Transverse colon (tissue), 3 donors: ENCODE data around the gene RAMACL.

ENCODE experiments used
- POLR2A ChIP-seq: fragments of 450-650 bp; IDR thresholded peaks from one replicate; pipeline ENCODE4 v1.6.1; 2016; ENCODE audit warnings: antibody characterized with exemption, mild to moderate bottlenecking, moderate library complexity
- TF ChIP-seq, protein P1 (sequence below), 5 experiments: fragments of 200-600 bp in 3 of 5; fragments of 450-650 bp in 2 of 5; sonication (generic) in 3 of 5; IDR thresholded peaks; 1 replicate in 2 of 5; 2 replicates in 3 of 5; pipeline ENCODE4 v1.5.1; 2016 to 2017; ENCODE audit warnings: antibody characterized with exemption in 5 of 5, inconsistent platforms in 3 of 5, mild to moderate bottlenecking in 2 of 5, moderate library complexity in 1 of 5

DNA sequence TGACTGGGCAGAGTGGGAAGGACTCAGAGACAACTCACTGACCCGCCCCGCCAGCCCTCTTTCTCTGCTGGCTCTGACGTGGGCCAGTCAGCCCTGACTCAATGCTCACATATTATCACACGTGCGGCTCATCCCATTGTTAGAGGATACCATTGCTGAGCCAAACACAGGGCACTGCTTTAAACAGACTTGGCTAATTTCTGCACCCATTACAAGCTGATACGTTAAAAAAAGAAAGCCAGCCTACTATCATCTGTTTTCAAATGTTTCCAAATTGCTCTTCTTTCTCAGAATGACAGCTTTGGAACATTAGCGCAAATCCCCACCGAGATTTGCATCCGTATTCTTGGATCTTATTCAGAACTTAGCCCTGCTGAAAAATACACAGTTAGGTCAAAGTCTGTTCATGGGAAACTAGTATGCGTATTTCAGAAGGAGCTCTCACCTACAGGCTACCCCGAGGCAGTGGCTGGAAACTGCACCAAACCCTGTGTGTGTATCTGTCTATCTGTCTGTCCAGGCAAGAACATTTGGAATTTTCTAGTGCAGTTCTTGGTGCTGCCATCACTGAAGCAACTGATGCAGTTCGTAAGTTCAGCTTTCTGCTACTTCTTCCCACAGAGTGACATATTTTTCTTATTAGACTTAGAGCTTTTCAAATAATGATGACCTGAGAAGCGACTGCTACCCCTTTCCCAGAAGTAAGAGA lies 32.8 kb downstream of the RAMACL start:
- TF ChIP-seq, protein P1, sequence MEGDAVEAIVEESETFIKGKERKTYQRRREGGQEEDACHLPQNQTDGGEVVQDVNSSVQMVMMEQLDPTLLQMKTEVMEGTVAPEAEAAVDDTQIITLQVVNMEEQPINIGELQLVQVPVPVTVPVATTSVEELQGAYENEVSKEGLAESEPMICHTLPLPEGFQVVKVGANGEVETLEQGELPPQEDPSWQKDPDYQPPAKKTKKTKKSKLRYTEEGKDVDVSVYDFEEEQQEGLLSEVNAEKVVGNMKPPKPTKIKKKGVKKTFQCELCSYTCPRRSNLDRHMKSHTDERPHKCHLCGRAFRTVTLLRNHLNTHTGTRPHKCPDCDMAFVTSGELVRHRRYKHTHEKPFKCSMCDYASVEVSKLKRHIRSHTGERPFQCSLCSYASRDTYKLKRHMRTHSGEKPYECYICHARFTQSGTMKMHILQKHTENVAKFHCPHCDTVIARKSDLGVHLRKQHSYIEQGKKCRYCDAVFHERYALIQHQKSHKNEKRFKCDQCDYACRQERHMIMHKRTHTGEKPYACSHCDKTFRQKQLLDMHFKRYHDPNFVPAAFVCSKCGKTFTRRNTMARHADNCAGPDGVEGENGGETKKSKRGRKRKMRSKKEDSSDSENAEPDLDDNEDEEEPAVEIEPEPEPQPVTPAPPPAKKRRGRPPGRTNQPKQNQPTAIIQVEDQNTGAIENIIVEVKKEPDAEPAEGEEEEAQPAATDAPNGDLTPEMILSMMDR (IDR thresholded peaks at IDR 0.05), result no peak
- TF ChIP-seq POLR2A, result no peak
